Measurements from ENCODE around the gene SLIT3.

Gene SLIT3

GRCh38 chr5:169300468-169301385, at the start of gene SLIT3:
TSS of gene SLIT3 (minus strand) at chr5:169301139. CDS start at chr5:169300709, 430 bp downstream.
- no peak for DNase-seq (ENCODE audit: low read depth)

- DNase-seq (ENCODE audit: low read depth): no peak
These were observed 49.1 kb upstream of the SLIT3 start for GRCh38 chr5:169350016-169350415.

- DNase-seq (ENCODE audit: low read depth): no peak
These were observed 46.8 kb upstream of the SLIT3 start for GRCh38 chr5:169347786-169348185.

GRCh38 chr5:169344629-169345028, 43.7 kb upstream of the SLIT3 start:
- DNase-seq (ENCODE audit: low read depth): no peak

- no peak for DNase-seq (ENCODE audit: low read depth)
These were observed 42.8 kb upstream of the SLIT3 start for GRCh38 chr5:169343766-169344165.

- no peak for DNase-seq (ENCODE audit: low read depth)
These were observed 40.6 kb upstream of the SLIT3 start for GRCh38 chr5:169341556-169341955.

- DNase-seq (ENCODE audit: low read depth): no peak
These were observed 38.9 kb upstream of the SLIT3 start for GRCh38 chr5:169339869-169340268.

- no peak for DNase-seq (ENCODE audit: low read depth)
These were observed 35.3 kb upstream of the SLIT3 start for GRCh38 chr5:169336242-169336641.

- DNase-seq (ENCODE audit: low read depth): no peak
These were observed 34.9 kb upstream of the SLIT3 start for GRCh38 chr5:169335806-169336205.

GRCh38 chr5:169333518-169333917, 32.6 kb upstream of the SLIT3 start:
- DNase-seq (ENCODE audit: low read depth): no peak

- DNase-seq (ENCODE audit: low read depth): no peak
These were observed 30.4 kb upstream of the SLIT3 start for GRCh38 chr5:169331292-169331852.

- no peak for DNase-seq (ENCODE audit: low read depth)
These were observed 27.5 kb upstream of the SLIT3 start for GRCh38 chr5:169328401-169328800.

GRCh38 chr5:169325273-169325672, 24.3 kb upstream of the SLIT3 start:
- DNase-seq (ENCODE audit: low read depth): no peak

- no peak for DNase-seq (ENCODE audit: low read depth)
These were observed 17.6 kb upstream of the SLIT3 start for GRCh38 chr5:169318556-169318955.

- no peak for DNase-seq (ENCODE audit: low read depth)
These were observed 6.7 kb upstream of the SLIT3 start for GRCh38 chr5:169307646-169308045.

- no peak for DNase-seq (ENCODE audit: low read depth)
These were observed 4.4 kb upstream of the SLIT3 start for GRCh38 chr5:169305366-169305765.

GRCh38 chr5:169304175-169304574, 3.2 kb upstream of the SLIT3 start:
- DNase-seq (ENCODE audit: low read depth): no peak

GRCh38 chr5:169303119-169303515, 2.2 kb upstream of the SLIT3 start:
- no peak for DNase-seq (ENCODE audit: low read depth)

GRCh38 chr5:169302491-169303118, 1.7 kb upstream of the SLIT3 start:
- DNase-seq (ENCODE audit: low read depth): peak; percentile 25

GRCh38 chr5:169301986-169302385, 1.0 kb upstream of the SLIT3 start:
- DNase-seq (ENCODE audit: low read depth): no peak

- no peak for DNase-seq (ENCODE audit: low read depth)
These were observed 521 bp upstream of the SLIT3 start for GRCh38 chr5:169301386-169301934.

GRCh38 chr5:169299663-169300467, 1.1 kb downstream of the SLIT3 start:
- no peak for DNase-seq (ENCODE audit: low read depth)

All from stimulated activated CD8-positive, alpha-beta memory T cell treated with anti-CD3 and anti-CD28 coated beads, Interleukin-15, amount 100 ng/mL, for 24 hours (primary cell).